Motor neuron (in vitro differentiated cells): ENCODE results near the gene KLHL9. TPM values are rescaled to one million over a fixed set of nuclear protein-coding genes. Genes with fewer than 3 reads are reported as not detected.
A peak's percentile ranks its signal among the peaks of the same experiment; 100 is the strongest.

Experiments
- ATAC-seq, 8 experiments: fragments of 200-7000 bp; cut with Tn5 transposase; replicated peaks in 6 of 8; 2 replicates each; pipeline ENCODE4 v1.8.0; 2021; ENCODE audit warnings: mild to moderate bottlenecking in 8 of 8, moderate library complexity in 8 of 8
- H3K27ac ChIP-seq, 2 donors: fragments of 250-450 bp; sonication (Bioruptor Pico); 2 replicates each; pipeline ENCODE4 v1.9.0; 2021; ENCODE audit warnings: antibody characterized with exemption in 2 of 2, mild to moderate bottlenecking in 2 of 2, moderate library complexity in 1 of 2
- H3K4me1 ChIP-seq, 2 donors: fragments of 250-450 bp; sonication (Bioruptor Pico); replicated peaks in 1 of 2; 2 replicates each; pipeline ENCODE4 v1.6.1; 2021; ENCODE audit warnings: antibody characterized with exemption in 2 of 2, mild to moderate bottlenecking in 2 of 2, moderate library complexity in 1 of 2
- H3K4me3 ChIP-seq, 5 donors: fragments of 250-450 bp; sonication (Bioruptor Pico); 2 replicates each; pipeline ENCODE4 v1.9.0; 2021; ENCODE audit warnings: antibody characterized with exemption in 5 of 5, mild to moderate bottlenecking in 5 of 5, moderate library complexity in 4 of 5
- WGBS, 10 experiments: fragments of 450-650 bp; shearing (Covaris generic); methylation state at CpG; one replicate each; pipeline ENCODE4 v1.0.0; 2022; 5-methylcytosine and 5-hydroxymethylcytosine counted together
- in situ Hi-C, 9 experiments: fragments of 400-800 bp; cut with MboI; loops; one replicate each; pipeline ENCODE4 v1.15.0; 2021; ENCODE audit warnings: low sequenced_read_pairs in 9 of 9, low pct_unique_long_range_greater_than_20kb in 2 of 9; ENCODE audit not compliant: unreplicated experiment in 9 of 9
- total RNA-seq, 8 experiments: library from RNA; unstranded; fragments of 300-600 nt; gene quantifications; 2 replicates each; pipeline versions ENCODE4 v1.2.3 to v1.2.4, GENCODE V29; 2022

The KLHL9 gene
- total RNA-seq, 8 experiments from 2014 or later, result 25.6 to 44.6 (median 36.9) TPM

- WGBS, 10 experiments, result 5 to 100% (median 93%) methylated on average over 1 to 2 of the region's 2 CpGs; no CpG with 5 or more reads in 1 of the 10 experiments
- ATAC-seq, result no peak
- no peak overlapping the region for H3K27ac ChIP-seq
- in situ Hi-C loops, result loop anchor here in 7 of 9 experiments (10.0 to 25.0 kb wide), 3 partner anchors 59 to 473 kb away; partner anchors contain the start of gene IFNA8 (in 1 of the 7)
- H3K4me3 ChIP-seq, result no peak overlapping the region
- peaks cover 0 to 4% of the 10 kb centered on the region in 2 donors for H3K4me1 ChIP-seq
These were observed 21.1 kb downstream of the KLHL9 start for GRCh38 chr9:21314152-21314551.

- Histone ChIP-seq H3K4me3 (no peak overlapping the region), H3K4me1 (no peaks in the 10 kb centered on the region), H3K27ac (no peak overlapping the region)
- WGBS, 10 experiments, result 29 to 100% (median 83%) methylated on average over 1 of the region's 1 CpG; no CpG with 5 or more reads in 3 of the 10 experiments
- peak in 5 of 8 experiments; percentile 50 to 92 (median 67) for ATAC-seq
- in situ Hi-C loops, result loop anchor here in 7 of 9 experiments (10.0 to 25.0 kb wide), 3 partner anchors 57 to 475 kb away; partner anchors contain the start of gene IFNA8 (in 1 of the 7)
These were observed 23.3 kb downstream of the KLHL9 start for GRCh38 chr9:21311889-21312288.

GRCh38 chr9:21305213-21305612, 30.0 kb downstream of the KLHL9 start, which contains the start of gene IFNA5:
IFNA5 (minus strand) TSS chr9:21305313; CDS start chr9:21305256, 57 bp downstream.
- Histone ChIP-seq H3K27ac (no peak within 1 kb of the TSS), H3K4me1 (no peaks in the 10 kb centered on the region), H3K4me3 (no peak within 1 kb of the TSS)
- no peak for ATAC-seq
- in situ Hi-C loops, result loop anchor here in 6 of 9 experiments (25.0 kb wide), 2 partner anchors 107 to 482 kb away; partner anchors contain the start of gene IFNA8 (in 1 of the 6)
- WGBS, 10 experiments, result 60 to 100% (median 86%) methylated on average over 1 to 2 of the region's 2 CpGs

DNA sequence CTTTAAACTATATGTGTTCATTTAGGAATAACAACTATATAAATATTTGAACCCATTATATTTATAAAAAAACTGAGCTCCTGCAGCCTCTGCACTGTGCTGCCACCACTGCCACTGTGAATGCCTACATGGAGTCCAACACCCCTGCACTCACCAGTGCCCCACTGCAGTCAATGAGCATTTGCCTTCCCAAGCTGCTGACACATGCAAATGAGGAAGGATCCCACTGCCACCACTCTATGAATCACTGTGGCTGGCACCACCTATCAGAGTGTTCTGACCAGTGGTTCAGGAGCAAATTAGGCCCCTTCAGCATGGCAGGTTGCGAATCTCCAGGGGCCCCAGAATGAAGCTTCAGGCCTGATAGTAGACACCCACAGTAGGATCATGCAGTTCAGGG, 39.2 kb downstream of the KLHL9 start:
- WGBS, 10 experiments, result 60 to 100% (median 80%) methylated on average over 1 of the region's 1 CpG; no CpG with 5 or more reads in 5 of the 10 experiments
- no peak for ATAC-seq
- in situ Hi-C loops, result no loop called here
- Histone ChIP-seq H3K4me1 (no peaks in the 10 kb centered on the region), H3K4me3 (no peak overlapping the region), H3K27ac (no peak overlapping the region)

- Histone ChIP-seq H3K4me1 (no peaks in the 10 kb centered on the region), H3K4me3 (no peak overlapping the region), H3K27ac (no peak overlapping the region)
- 11 to 84% (median 69%) methylated on average over 3 to 6 of the region's 6 CpGs for WGBS, 10 experiments
- in situ Hi-C loops, result no loop called here
- ATAC-seq, result peak in 1 of 8 experiments; percentile 30
These were observed 40.2 kb downstream of the KLHL9 start for GRCh38 chr9:21294904-21295538.

DNA sequence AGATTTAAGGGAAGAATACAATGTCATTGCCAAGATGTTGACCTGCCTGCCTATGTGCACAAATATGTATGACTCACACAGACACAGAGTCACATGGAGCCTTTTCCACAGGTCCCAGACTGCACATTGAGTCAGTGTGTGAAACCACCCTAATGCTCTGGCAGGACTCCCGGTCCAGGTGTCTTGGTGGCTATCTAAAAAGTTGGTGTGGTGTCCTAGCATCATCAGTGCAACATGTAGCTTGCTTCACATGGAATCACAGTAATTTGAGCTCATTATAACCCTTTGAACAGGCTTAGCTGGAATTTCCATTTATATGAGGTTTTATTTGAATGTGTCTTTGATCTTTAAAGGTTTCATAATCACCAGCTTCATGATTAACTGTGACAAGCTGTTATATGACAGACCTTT, 40.8 kb downstream of the KLHL9 start:
- peak in 7 of 8 experiments; percentile 37 to 97 (median 72) for ATAC-seq
- Histone ChIP-seq H3K4me3 (no peak overlapping the region), H3K4me1 (no peaks in the 10 kb centered on the region), H3K27ac (no peak overlapping the region)
- 0 to 78% (median 29%) methylated on average over 1 of the region's 1 CpG; no CpG with 5 or more reads in 7 of the 10 experiments for WGBS, 10 experiments
- in situ Hi-C loops, result no loop called here

DNA sequence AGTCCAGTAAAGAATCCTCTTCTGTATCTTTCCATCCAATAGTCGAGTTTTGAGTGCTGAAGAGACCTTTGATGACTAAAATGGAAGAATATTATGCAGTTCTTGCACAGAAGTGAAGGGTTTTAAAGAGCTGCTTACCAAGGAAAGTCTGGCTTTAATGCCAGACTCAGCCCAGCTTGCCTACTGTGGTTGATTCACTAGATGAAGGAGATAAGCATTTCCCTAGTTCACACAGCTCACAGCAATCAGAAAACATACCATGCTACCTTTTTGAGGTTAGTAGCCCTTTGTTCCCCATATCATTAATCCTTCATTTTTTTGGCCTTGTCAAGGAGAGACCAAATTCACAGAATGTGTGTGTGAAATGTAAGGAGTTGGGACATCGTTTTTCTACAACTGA, 45.4 kb downstream of the KLHL9 start:
- Histone ChIP-seq H3K4me1 (no peaks in the 10 kb centered on the region), H3K27ac (no peak overlapping the region), H3K4me3 (no peak overlapping the region)
- in situ Hi-C loops, result no loop called here
- WGBS, 10 experiments, result 0 to 51% (median 0%) methylated on average over 1 to 2 of the region's 2 CpGs; no CpG with 5 or more reads in 1 of the 10 experiments
- ATAC-seq, result no peak

- Histone ChIP-seq H3K4me3 (no peak overlapping the region), H3K4me1 (no peaks in the 10 kb centered on the region), H3K27ac (no peak overlapping the region)
- in situ Hi-C loops, result no loop called here
- ATAC-seq, result no peak
- WGBS, 10 experiments, result 22 to 100% (median 67%) methylated on average over 1 to 3 of the region's 3 CpGs; no CpG with 5 or more reads in 1 of the 10 experiments
These were observed 47.9 kb downstream of the KLHL9 start for GRCh38 chr9:21287280-21287679.

- in situ Hi-C loops, result no loop called here
- WGBS, 10 experiments, result 26 to 92% (median 68%) methylated on average over 1 to 5 of the region's 5 CpGs
- no peak overlapping the region for H3K27ac ChIP-seq
- no peak overlapping the region for H3K4me3 ChIP-seq
- no peaks in the 10 kb centered on the region for H3K4me1 ChIP-seq
- no peak for ATAC-seq
These were observed 48.5 kb downstream of the KLHL9 start for GRCh38 chr9:21286659-21287058.

DNA sequence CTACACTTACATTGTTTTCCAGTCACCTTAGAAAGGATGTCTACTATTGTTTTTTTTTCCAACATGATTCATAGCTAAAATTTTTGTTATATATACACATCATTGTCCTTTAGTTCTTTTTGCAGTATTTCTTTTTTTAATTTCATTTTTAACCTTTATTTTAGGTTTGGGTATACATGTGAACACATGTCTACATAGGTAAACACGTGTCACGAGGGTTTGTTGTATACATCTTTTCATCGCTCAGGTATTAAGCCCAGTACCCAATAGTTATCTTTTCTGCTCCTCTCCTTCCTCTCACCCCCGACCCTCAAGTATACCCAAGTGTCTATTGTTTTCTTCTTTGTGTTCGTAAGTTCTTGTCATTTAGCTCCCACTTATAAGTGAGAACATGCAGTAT, 49.1 kb downstream of the KLHL9 start:
- in situ Hi-C loops, result no loop called here
- no peak for ATAC-seq
- Histone ChIP-seq H3K4me3 (no peak overlapping the region), H3K4me1 (no peaks in the 10 kb centered on the region), H3K27ac (no peak overlapping the region)
- 10 to 91% (median 77%) methylated on average over 2 to 5 of the region's 5 CpGs for WGBS, 10 experiments

DNA sequence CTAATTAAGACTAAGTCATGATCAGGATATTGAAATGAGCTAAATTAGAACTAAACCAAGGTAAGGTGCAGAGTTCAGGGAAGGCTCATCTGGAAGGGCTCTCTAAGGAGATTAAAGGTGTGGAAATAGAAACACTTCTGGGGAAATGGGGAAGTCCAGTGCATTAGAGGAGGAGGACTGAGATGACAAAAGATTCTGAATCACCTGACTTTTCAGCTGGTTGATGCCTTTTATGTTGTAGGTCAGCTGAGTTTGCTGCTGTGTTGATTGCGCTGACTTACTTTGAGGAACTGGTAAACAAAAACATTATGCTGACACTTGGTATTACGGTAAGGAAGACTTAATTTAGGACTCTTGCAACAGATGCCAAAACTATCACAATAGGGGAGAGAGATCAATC, 53.9 kb downstream of the KLHL9 start:
- no peaks in the 10 kb centered on the region for H3K4me1 ChIP-seq
- WGBS, 10 experiments, result 17 to 100% (median 64%) methylated on average over 1 to 2 of the region's 2 CpGs; no CpG with 5 or more reads in 2 of the 10 experiments
- in situ Hi-C loops, result no loop called here
- no peak overlapping the region for H3K4me3 ChIP-seq
- H3K27ac ChIP-seq, result no peak overlapping the region
- ATAC-seq, result no peak
